ENCODE measurements around the gene KPNB1. TPM values are rescaled to one million over a fixed set of nuclear protein-coding genes. Genes with fewer than 3 reads are reported as not detected.

Gene KPNB1
- total RNA-seq, 1 experiment from 2014 or later: 437 TPM

DNA sequence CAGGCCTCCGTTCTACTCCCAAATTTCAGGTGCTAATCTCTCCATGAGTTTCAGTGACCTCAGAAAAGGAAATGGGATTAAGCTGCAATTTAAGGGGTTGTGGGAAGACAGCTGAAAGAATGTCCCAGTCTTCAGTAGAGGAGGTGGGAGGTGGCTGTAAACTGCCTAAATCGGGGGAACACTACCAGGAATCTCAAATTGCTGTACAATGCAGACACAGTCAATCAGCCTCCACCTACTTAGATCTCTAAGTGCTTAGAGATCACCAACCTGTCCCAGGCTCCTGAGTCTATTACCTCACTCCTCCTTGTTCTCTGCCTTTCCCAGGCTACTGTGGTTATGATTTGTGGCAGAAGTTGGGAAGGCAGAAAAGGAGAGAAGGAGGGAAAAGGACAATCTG is 75.0 kb downstream of the KPNB1 start:
- ATAC-seq: no peak
- Histone ChIP-seq H3K4me2 (ENCODE audit: low read length) (no peak overlapping the region), H3K36me3 (ENCODE audit: low read depth, low read length) (no peaks in the 10 kb centered on the region), H4K20me1 (ENCODE audit: low read length) (no peaks in the 10 kb centered on the region), H3K4me3 (ENCODE audit: low read length) (no peak overlapping the region), H3F3A (ENCODE audit: low read length, unreplicated experiment) (no peaks in the 10 kb centered on the region), H3K27me3 (ENCODE audit: low read length) (no peaks in the 10 kb centered on the region), H3K4me1 (ENCODE audit: insufficient read depth, low read length) (peaks cover 21% of the 10 kb centered on the region), H3K27ac (ENCODE audit: low read length) (no peak overlapping the region), H3K9me3 (ENCODE audit: low read length) (no peaks in the 10 kb centered on the region), H3K9me2 (replicated peaks; ENCODE audit: low read length) (no peaks in the 10 kb centered on the region), H2AFZ (ENCODE audit: low read length) (no peak overlapping the region), H3K79me2 (ENCODE audit: low read length) (no peaks in the 10 kb centered on the region), H3K9ac (ENCODE audit: low read length) (no peak overlapping the region)
- POLR2A ChIA-PET (ENCODE audit: unreplicated experiment): no interaction called here
- no peak for DNase-seq
- intact Hi-C loops (cut with micrococcal nuclease): no loop called here
- BruUV-seq (replicated peaks): no TSS peak
- CTCF ChIA-PET: no interaction called here
- TF ChIP-seq EZH2phosphoT487 (IDR thresholded peaks at IDR 0.05; ENCODE audit: borderline replicate concordance, low read length): no peak
- TF ChIP-seq EZH2 (IDR thresholded peaks at IDR 0.05; ENCODE audit: low read length, unreplicated experiment): no peak

DNA sequence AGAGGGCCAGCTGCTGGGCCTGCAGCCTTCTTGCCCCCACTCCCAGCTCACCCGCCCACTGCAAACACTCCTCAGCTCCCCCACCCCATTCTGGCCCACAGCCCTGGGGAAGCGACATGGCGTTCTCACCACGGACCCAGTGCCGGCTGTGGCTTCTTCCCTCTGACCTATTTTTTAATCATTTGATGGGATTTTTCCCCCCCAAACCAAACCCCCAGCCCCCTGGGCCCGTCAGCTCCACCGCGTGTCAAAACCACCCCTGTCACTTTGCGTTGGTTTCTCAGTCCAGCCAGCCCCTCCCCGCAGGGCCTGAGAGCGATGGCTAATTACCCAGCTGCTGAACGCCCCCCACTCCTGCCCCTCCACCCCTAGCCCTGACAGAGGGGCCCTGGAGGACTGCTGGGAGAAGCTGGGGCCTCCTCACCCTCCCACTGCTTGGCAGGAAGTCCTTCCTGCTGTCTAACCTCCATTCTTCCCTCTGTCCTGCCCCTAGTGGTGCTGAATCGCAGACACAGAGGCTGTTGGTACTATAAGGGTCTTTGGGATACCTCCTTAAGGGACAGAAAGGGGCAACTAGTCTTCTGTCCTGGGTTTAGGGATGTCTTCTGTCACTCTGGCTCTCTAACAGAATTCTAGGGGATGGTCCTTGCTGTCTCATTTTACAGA is 75.9 kb downstream of the KPNB1 start:
- Histone ChIP-seq H3K9ac (ENCODE audit: low read length) (no peak overlapping the region), H3K27ac (ENCODE audit: low read length) (no peak overlapping the region), H3K79me2 (ENCODE audit: low read length) (no peaks in the 10 kb centered on the region), H3F3A (ENCODE audit: low read length, unreplicated experiment) (no peaks in the 10 kb centered on the region), H3K27me3 (ENCODE audit: low read length) (no peaks in the 10 kb centered on the region), H3K36me3 (ENCODE audit: low read depth, low read length) (no peaks in the 10 kb centered on the region), H4K20me1 (ENCODE audit: low read length) (no peaks in the 10 kb centered on the region), H3K4me1 (ENCODE audit: insufficient read depth, low read length) (peaks cover 13% of the 10 kb centered on the region), H3K4me2 (ENCODE audit: low read length) (no peak overlapping the region), H3K9me3 (ENCODE audit: low read length) (no peaks in the 10 kb centered on the region), H3K4me3 (ENCODE audit: low read length) (no peak overlapping the region), H2AFZ (ENCODE audit: low read length) (no peak overlapping the region), H3K9me2 (replicated peaks; ENCODE audit: low read length) (no peaks in the 10 kb centered on the region)
- BruUV-seq (replicated peaks): no TSS peak
- CTCF ChIA-PET: no interaction called here
- no peak for ATAC-seq
- POLR2A ChIA-PET (ENCODE audit: unreplicated experiment): no interaction called here
- intact Hi-C loops (cut with micrococcal nuclease): no loop called here
- DNase-seq: no peak
- TF ChIP-seq, protein P1, sequence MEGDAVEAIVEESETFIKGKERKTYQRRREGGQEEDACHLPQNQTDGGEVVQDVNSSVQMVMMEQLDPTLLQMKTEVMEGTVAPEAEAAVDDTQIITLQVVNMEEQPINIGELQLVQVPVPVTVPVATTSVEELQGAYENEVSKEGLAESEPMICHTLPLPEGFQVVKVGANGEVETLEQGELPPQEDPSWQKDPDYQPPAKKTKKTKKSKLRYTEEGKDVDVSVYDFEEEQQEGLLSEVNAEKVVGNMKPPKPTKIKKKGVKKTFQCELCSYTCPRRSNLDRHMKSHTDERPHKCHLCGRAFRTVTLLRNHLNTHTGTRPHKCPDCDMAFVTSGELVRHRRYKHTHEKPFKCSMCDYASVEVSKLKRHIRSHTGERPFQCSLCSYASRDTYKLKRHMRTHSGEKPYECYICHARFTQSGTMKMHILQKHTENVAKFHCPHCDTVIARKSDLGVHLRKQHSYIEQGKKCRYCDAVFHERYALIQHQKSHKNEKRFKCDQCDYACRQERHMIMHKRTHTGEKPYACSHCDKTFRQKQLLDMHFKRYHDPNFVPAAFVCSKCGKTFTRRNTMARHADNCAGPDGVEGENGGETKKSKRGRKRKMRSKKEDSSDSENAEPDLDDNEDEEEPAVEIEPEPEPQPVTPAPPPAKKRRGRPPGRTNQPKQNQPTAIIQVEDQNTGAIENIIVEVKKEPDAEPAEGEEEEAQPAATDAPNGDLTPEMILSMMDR (conservative IDR thresholded peaks at IDR 0.05; ENCODE audit: low read depth, low read length): peak; percentile 27; the same call in 1 of the 2 replicates
- TF ChIP-seq EZH2phosphoT487 (IDR thresholded peaks at IDR 0.05; ENCODE audit: borderline replicate concordance, low read length): no peak

DNA sequence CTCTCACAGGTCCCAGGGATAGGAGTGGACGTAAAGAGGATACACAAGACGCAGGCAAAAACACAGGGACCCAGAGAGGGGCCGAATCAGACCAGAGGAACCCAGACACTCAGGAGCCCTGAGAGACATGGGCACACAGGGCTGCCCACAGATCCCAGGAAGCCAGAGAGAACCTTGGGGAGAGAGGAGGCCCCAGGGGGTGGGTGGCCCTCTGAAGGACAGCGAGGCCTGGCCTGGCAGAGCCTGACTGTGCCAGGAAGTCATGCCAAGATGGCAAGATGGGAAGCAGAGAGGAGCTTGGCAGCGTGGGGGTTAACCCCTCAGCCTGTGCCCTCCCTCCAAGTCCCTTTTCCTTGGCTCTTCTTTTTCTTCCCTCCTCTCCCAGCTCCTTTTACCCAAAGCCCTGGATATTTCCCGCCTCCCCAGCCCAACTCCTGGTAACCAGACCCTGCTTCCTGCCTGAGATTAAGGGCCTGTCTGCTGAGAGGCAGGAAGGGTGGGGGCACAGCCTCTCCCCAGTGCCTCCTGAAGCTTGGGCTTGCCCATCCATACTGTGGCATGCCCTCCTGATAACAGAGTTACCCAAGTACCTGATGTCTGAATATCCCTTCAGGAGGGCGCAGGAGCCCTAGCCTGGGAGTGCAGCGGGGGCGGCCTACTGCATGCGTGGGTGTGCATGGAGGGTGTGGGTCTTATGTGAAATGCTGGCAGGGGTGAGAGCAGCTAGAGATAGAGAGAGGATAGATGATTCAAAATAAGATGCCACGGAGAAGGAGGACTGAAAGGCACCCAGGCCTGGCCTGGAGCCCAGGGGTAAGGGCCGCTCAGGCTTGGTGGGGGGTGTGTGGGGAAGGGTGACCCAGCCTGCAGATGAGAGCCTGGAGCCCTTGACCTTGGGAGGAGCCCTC is 77.3 kb downstream of the KPNB1 start:
- intact Hi-C loops (cut with micrococcal nuclease): no loop called here
- Histone ChIP-seq H3K27ac (ENCODE audit: low read length) (no peak overlapping the region), H3K36me3 (ENCODE audit: low read depth, low read length) (no peaks in the 10 kb centered on the region), H3K9me3 (ENCODE audit: low read length) (no peaks in the 10 kb centered on the region), H3F3A (ENCODE audit: low read length, unreplicated experiment) (no peaks in the 10 kb centered on the region), H2AFZ (ENCODE audit: low read length) (no peak overlapping the region), H3K9me2 (replicated peaks; ENCODE audit: low read length) (no peaks in the 10 kb centered on the region), H4K20me1 (ENCODE audit: low read length) (no peaks in the 10 kb centered on the region), H3K4me2 (ENCODE audit: low read length) (no peak overlapping the region), H3K4me1 (ENCODE audit: insufficient read depth, low read length) (no peaks in the 10 kb centered on the region), H3K4me3 (ENCODE audit: low read length) (no peak overlapping the region), H3K79me2 (ENCODE audit: low read length) (no peaks in the 10 kb centered on the region), H3K27me3 (ENCODE audit: low read length) (no peaks in the 10 kb centered on the region), H3K9ac (ENCODE audit: low read length) (no peak overlapping the region)
- DNase-seq (no peak), ATAC-seq (no peak)
- CTCF ChIA-PET: no interaction called here
- POLR2A ChIA-PET (ENCODE audit: unreplicated experiment): no interaction called here
- BruUV-seq (replicated peaks): no TSS peak
- TF ChIP-seq EZH2phosphoT487 (IDR thresholded peaks at IDR 0.05; ENCODE audit: borderline replicate concordance, low read length) (no peak), EZH2 (IDR thresholded peaks at IDR 0.05; ENCODE audit: low read length, unreplicated experiment) (no peak)
- TF ChIP-seq, protein P1 (conservative IDR thresholded peaks at IDR 0.05; ENCODE audit: low read depth, low read length): no peak

Data from PC-3 (cell line).